SW480 (cell line): ENCODE measurements around the gene ADAP1.
A peak's percentile ranks its signal among the peaks of the same experiment; 100 is the strongest.
"Not testable (repeated sequence)": the region's sequence is repeated elsewhere in the genome, so short reads cannot be mapped to it uniquely, and the experiment has no call there.

Source experiments
- DNase-seq: peaks from one replicate; pipeline ENCODE4 v3.0.0-alpha.2; 2016; ENCODE audit warnings: low spot score

ADAP1 gene

GRCh38 chr7:954330-955238 lies at the start of gene ADAP1:
TSS of gene ADAP1 (minus strand) at chr7:954680. CDS start at chr7:954477, 203 bp downstream.
- peak; percentile 64 for DNase-seq

GRCh38 chr7:1002445-1002844 lies 48.0 kb upstream of the ADAP1 start:
- not testable (repeated sequence) for DNase-seq

- DNase-seq = not testable (repeated sequence)
Measured at GRCh38 chr7:1002026-1002425, 47.5 kb upstream of the ADAP1 start.

- not testable (repeated sequence) for DNase-seq
Measured at GRCh38 chr7:1001069-1001770, 46.7 kb upstream of the ADAP1 start.

GRCh38 chr7:999941-1000935 lies 45.8 kb upstream of the ADAP1 start:
- DNase-seq = no peak

- DNase-seq = no peak
Measured at GRCh38 chr7:999149-999879, 44.8 kb upstream of the ADAP1 start.

- no peak for DNase-seq
Measured at GRCh38 chr7:997404-998395, 43.2 kb upstream of the ADAP1 start.

- no peak for DNase-seq
Measured at GRCh38 chr7:996079-996872, 41.8 kb upstream of the ADAP1 start.

GRCh38 chr7:995571-995970 lies 41.1 kb upstream of the ADAP1 start:
- no peak for DNase-seq

- no peak for DNase-seq
Measured at GRCh38 chr7:994592-995308, 40.3 kb upstream of the ADAP1 start.

- peak; percentile 96 for DNase-seq
Measured at GRCh38 chr7:992709-993607, 38.5 kb upstream of the ADAP1 start.

- DNase-seq = no peak
Measured at GRCh38 chr7:991729-992656, 37.5 kb upstream of the ADAP1 start.

- DNase-seq = no peak
Measured at GRCh38 chr7:990933-991728, 36.7 kb upstream of the ADAP1 start.

GRCh38 chr7:990352-990932 lies 36.0 kb upstream of the ADAP1 start:
- DNase-seq = no peak

- no peak for DNase-seq
Measured at GRCh38 chr7:988963-989529, 34.6 kb upstream of the ADAP1 start.
